GM19238 (cell line): ENCODE data around the gene WNT7A.

ENCODE experiments used
- DNase-seq: peaks from one replicate; pipeline ENCODE4 v3.0.0; 2011; ENCODE audit warnings: low spot score; ENCODE audit not compliant: insufficient read length

The WNT7A gene

DNA sequence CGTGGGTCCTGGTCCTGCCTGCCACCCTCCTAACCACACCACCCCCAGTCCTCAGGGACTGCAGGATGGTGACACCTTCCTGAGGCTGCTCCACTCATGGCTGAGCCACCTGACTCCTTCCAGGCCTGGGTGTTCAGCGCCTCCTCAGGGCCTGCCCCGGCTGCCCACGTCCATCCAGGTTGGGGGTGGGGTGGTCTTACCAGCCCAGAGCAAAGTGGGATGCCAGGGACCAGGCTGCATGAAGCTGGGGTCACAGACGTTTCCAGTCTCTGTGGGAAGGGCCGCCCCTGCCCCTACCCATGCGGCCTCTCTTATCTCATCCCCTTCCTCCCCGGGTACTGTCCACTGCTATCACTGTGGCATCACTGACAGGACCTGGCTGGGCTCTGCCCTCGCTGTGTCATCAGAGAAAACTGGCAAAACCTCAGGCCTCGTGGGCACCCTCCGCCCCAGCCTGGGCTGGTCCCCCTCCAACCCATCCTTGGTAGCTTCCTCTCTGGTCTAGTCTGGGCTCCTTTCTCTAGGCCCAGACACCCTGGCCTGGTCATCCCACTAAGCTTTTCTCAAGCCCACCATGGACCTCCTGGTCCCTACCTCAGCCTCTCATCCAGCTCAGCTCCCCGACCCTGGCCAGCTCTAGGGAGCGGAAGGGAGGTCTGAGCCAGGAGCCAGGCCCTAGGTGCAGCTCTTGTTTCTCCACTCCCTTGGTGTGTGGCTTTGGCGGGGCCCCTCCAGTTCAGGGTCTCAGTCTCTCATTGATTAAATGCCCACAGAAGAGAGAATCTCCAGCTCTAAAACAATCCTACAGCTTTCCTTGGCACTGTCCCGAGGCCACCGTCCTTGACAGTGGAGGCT, 32.9 kb downstream of the WNT7A start:
- no peak for DNase-seq

DNA sequence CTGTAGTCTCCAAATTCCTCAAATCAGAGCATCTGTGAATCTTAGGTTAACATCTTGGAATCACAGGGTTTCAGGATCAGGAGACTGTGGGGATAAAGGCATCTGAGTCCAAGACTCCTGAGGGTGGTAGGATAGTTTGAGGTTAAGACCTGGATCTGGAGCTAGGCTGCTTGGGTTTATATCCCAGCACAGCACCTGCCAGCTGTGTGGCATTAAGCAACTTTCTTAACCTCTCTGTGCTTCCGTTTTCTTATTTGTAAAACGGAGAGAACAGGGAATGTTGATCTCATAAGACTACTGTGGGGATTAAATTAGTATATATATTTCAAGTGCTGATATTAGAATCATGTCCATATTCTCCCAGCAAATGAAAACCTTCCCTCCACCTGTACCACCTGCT, 33.6 kb downstream of the WNT7A start:
- no peak for DNase-seq

DNA sequence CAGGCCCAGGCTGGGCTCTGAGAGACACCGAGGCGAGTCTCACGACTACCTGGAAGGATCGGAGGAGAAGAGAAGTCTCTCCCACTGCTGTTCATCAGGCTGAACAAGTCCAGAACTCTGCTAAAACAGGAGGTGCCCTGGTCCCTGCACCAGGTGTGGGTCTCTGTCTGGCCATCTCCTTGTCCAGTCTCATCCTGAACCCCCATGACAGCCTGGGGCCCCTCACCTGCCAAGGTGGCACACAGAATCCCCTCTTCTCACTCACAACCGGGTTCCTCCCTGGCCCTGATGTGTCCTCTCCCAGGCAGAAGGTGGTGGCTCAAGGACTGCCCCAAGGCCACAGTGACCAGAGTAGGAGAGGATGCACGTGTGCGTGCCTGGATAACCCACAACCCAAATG, 34.1 kb downstream of the WNT7A start:
- no peak for DNase-seq

DNA sequence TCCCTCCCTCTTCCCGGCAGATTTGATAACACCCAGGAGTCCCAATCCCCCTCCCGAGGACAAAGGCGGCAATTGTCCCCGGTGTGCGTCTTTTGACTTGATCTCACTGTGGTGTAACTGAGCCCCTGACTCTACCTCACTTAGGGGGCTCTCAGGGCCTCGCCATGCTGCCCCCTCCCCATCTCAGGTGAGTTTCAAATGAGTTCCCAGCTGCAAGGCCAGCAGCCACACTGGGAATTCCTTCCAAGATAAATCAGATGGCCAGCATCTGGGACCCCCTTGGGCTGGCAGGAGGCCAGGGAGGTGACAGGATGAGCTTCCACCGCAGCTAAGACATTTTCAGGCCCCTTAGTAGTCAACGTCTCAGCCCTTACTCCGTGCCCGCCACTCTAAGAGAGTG, 35.0 kb downstream of the WNT7A start:
- no peak for DNase-seq

DNA sequence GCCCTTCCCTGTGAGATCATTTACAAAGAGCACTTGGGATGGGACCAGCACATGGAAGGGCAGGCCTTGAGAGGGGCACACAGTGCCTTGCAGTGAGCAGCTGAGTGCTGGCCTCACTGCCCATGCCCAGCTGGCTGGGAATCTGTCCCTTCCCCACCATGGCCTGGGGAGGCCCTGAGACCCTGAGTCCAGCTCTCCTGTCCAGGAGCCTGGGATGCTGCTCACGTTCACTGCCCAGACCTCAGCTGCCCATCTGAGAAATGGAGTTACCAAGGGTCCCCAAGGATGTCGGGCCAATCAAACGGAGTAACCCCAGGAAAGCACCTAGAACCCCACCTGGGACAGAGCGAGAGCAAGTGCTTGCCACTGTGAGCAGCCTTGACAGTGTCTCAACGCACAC, 35.6 kb downstream of the WNT7A start:
- no peak for DNase-seq

DNA sequence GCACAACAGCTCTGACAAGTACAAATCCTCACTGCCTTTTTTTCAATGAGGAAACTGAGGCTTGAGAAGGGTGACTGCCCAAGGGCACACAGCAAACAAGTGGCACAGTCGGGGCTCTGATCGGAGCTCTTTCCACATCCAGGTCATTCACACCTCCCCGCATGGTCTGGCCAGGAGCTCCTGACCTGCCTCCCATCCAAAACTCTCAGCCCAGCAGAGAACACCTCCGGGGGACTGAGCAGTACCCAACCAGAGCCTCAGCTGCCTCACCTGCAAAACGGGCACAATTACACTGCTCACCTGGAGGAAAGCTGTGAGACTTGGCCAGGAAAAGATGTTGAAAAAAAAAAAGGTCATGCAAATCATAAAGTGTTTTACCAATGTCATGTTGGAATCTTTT, 36.5 kb downstream of the WNT7A start:
- no peak for DNase-seq

DNA sequence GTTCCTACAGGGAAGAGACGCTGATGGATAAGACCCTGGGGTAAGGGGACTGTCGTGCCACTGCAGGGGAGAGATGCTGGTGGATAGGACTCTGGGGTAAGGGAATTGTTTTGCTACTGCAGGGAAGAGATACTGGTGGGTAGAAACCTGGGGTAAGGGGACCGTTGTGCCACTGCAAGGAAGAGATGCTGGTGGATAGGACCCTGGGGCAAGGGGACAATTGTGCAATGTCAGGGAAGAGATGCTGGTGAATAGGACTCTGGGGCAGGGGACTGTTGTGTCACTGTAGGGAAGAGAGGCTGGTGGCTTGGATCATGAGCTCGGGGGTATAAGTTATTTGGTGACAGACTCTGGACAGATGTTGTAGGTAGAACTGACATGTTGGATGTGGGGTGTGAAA, 37.6 kb downstream of the WNT7A start:
- DNase-seq, result no peak

DNA sequence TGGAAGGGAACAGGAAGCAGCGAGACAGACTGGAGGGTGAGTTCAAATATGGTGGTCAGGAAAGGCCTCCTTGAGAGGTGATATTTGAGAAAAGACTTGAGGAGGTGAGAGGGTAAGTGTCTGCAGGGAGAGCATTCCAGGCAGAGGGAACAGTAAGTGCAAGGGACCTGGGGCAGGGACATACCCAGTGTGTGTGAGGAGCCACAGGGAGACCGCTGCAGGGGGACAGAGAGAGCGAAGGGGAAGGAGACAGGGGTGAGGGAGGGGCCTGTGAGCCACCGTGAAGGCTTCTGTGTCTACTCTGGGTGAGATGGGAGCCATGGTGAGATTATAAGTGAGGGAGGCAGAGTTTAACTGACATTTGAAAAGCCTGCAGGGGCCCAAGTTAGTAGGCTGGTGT, 38.0 kb downstream of the WNT7A start:
- no peak for DNase-seq

DNA sequence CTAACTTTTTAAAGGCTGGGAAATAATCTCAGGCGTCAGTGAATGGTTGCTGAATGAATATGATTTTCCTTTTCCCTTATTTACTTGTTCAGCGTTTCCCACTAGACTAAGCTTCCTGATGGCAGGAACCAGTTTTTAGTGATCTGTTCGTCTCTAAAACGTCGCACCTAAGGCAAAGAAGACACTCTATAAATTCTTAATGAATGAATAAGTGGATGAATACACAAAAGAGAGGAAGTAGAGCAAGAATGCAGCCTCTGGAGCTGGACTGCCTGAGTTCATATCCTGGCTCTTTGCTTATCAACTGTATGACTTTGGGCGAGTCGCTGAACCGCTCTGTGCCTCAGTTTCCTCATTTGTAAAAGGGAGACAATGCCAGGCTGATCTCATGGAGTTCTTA, 38.7 kb downstream of the WNT7A start:
- DNase-seq, result no peak

DNA sequence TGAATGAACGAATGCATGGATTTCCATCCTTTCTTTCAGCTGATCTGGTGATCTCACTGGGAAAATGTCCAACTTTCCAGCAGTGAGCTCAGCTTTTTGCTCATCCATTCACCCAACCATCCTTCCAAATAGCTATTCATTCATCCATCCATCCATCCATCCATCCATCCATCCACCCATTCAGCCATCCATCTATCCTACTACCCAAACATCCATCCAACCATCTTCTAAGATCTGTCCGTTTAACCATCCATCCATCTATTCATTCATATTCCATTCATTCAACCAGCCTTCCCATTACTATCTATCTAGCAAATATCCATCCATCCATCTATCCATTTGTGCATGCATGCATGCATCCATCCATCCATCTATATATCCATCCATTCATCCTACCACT, 39.4 kb downstream of the WNT7A start:
- no peak for DNase-seq

DNA sequence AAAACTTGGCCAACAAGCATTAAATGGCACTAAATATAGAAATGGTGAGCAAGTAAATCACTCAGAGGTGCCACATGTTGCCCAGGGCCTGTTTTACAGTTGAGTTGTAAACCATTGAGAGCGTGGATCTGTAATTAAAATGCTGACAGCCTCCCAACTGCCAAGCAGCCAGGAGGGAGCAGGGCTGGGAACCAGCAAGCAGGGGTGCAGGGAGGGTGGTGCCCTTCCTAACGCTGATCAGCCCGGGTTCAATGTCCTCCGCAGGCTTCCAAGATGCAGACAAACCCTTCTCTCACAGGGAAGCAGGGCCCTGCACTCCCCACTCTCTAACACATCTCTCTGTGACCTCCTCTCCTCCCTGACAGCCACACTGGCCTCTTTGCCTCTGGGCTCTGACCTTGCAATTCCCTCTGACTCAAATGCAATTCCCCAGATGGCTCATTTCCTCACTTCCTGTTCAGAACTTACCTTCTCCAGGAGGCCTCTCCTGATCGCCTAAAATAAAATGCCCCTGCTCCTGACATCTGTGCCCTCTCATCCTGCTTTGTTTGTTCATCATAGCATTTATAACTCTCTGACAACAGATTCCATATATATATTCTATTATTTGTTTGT, 40.0 kb downstream of the WNT7A start:
- DNase-seq, result no peak

DNA sequence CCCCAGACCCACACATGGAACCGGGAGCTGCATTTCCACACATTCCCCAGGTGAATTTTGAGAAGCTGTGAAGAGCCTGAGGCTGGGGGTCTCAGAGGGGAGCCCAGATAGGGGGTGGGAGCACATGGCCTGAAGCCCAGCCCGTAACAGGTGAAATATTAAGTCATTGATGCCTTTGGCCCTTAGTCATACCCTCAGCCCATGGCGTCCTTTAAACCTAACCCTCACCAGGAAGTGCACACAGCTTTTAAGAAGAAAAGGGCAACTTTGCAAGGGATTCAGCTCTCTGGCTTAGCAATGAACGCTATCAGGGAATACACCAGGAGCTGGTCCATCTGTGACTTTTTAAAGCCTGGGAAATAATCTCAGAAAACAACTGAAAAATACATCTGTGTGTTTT, 40.6 kb downstream of the WNT7A start:
- DNase-seq, result no peak

DNA sequence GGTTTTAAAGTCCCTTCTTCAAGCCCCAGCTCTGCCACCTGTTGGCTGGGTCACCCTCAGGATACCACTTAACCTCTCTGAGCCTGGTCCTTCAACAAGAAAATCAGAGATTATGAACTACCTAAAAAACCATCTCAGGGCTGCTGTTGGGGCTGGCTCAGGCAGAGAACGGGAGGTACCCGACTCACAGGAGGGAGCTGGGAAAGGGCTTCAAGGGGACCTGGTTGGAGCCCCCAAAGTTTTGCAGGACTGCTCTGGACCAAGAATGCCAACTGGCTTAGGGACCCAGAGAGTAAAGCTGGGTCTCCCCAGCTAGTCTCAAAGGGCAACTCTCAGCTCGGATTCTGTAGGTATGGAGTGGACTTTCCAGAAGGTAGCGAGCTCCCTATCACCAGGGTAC, 41.5 kb downstream of the WNT7A start:
- no peak for DNase-seq

DNA sequence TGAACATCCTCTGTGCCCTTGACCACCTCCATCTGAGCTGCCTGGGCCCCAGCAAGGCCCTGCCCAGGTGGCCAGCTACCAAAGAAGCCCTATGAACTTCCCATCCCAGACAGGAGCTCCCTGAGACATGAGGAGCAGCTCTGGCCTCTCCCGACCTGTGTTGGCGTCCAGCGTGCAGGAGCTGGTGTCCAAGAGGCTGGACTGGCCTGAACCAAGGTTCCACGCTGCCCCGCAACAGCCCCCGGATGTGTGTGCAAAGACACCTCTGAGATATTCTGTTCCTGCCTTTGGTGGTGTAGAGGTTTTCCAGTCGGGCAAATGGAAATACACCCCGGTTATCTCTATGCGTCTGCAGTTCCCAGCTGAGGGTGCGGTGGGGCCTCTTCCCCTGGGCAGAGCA, 42.1 kb downstream of the WNT7A start:
- no peak for DNase-seq

DNA sequence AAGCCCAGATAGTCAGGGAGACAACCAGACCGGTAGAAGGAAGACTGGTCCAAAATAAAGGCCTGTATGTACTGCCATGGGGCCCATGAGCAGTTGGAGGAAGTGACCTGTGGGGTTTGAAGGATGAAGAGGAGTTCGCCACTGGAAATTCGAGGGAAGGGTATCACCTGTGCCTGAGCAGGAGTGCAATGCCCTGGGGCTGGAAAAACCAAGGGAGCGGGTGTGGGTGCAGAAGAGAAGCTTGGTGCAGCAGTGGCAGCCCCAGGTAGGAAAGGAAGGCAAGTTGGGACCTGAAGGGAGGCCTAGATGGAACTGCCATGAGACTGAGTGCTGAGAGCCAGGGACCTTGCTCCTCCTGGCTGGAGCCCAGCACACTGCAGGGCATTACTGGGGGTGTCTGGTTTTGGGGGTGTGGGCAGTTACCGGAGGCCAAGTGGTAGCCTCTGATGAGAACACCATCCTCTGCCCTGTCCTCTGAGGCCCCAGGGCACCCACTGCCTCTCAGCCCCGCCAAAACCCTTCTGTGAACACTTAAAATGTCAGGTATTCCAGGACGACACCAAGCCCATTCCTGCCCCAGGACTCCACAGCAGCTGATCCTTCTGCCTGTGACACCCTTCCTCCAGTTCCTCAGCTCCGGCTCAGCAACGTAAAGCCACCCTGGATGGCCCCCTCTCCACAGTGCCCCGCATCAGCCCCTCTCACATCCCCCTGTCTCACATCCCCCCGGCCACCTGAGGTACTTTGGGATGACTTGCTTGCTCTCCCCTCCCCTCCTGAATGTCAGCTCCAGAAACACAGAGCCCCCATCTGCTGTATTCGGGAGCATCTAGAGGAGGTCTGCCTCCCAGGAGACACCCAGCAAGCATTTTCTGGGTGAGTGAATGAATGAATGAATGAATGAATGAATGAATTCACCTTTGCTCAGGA, 42.9 kb downstream of the WNT7A start:
- DNase-seq, result no peak

DNA sequence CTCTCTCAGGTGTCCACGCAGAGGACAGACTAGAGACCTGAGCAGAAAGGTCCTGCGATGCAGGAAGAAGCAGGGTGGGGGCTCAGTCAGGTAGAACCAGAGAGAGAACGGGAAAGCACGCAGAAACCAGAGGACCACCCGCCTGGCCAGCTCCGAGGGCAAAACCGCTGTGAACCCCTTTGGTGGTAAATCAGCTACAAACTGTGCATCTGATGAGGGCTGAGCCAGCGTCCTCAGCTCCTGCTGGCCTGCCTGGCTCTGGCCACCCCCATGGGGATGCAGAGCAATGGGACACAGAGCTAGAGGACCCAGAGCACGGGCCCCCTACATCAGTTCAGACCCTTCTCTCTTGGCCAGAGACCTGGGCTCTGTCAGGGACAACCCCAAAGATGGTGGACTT, 44.6 kb downstream of the WNT7A start:
- no peak for DNase-seq

DNA sequence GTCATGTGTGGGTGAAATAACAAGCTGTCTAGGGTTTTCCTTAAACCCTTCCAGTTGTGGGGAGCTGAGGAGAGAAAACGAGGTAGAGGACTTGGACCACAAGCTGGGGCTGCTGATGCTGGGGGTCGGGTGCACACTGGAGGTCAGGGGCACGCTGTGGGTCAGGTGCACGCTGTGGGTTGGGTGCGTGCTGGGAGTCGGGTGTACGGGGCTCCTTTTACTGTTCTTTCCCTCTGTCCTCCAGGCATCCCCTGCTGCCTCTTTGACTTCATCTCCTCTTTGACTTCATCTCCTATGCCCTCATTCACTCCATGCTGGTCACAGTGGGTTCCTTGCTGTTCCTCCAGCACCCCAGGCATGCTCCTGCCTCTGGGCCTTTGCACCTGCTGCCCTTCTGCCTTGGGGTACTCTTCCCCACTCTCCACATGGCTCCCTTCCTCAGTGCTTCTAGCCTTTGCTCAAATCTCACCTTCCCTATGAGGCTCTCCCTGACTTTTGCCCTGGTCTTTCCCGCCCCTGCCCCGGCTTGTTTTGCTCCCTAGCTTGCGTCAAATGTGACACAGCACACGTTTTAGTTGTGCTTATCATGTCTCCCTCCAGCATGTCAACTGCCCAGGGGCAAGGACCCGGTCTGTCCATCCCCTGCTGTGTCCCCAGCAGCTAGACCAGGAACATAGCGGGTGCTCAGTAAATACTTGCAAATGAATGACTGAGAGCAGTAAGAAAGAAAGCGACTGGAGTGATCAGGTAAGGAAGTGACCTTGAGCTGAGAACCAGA, 45.4 kb downstream of the WNT7A start:
- DNase-seq, result no peak

DNA sequence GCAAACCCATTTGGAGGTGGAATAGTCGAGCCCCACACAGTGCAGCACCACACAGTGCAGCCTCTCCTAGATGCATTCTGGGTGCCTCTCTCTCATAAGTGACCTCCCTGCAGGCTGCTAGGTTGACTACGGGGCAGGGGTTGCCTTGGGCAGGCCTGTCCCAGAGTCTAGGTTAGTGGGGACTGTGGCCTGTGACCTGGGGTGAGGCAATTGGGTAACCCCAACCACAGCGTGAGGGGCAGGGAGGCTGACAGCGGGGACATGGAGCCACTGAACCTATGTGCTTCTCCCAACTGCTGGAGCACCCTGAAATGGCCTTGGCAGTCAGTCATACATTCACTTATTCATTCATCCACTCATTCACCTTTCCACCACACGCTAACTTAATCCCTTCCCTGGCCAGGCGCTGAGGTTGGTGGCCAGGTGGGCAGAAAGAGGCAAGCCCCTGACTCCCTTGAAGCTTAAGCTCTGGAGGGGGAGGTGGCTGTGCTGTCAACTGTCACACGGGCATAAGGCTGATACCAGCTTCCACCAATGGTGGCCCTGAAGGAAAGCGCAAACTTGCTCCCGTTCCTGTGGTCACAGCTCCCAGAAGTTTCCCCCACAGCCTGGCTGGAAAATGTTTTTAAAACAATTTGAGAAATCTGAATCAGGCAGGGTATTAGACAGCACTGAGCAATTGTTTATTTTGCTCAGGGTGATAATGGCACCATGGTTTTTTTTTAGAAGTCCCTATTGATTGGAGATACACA, 46.2 kb downstream of the WNT7A start:
- no peak for DNase-seq

DNA sequence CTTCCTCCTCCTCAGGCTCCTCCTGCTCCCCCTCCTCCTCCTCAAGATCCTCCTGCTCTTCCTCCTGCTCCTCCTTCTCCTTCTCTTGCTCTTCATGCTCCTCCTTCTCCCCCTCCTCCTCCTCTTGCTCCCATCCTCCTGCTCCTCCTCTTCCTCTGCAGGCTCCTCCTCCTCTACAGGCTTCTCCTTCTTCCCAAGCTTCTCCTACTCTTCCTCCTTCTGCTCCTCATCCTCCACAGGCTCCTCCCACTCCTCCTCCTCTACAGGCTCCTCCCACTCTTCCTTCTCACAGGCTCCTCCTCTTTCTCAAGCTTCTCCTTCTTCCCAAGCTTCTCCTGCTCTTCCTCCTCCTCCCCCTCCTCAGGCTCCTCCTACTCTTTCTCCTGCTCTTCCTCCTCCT, 47.7 kb downstream of the WNT7A start:
- DNase-seq, result no peak

DNA sequence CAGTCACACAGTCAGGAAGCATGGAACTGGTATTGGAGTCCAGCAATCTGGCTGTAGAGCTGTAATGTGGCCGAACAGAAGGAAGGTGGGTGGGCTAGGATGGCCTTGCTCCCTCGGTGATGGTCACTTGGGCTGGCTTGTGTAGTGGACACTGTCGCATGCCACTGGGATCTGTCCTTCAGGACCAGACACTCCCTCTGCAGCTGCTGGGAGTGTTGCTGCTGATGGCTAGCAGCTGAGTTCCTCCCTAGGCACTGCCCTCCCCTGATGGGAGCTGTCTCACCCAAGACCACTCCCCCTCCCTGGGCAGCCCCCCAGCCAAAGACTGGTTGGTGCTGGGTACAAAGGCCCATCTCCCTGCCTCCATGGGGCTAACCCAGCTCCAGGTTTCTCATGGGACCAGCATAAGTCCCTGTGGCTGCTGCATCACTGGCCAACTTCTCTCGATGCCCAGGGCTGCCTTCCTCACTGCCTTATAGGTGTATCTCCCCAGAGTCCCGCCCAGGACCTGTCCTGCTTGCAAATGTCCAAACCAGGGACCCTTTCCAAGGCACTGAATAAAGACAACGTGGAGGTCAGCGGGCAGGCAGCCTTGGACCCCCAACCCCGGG, 48.4 kb downstream of the WNT7A start:
- DNase-seq, result no peak
